Colonic mucosa (tissue), 4 donors: ENCODE data around the gene MUC2. TPM values are rescaled to one million over a fixed set of nuclear protein-coding genes. Genes with fewer than 3 reads are reported as not detected.

Experiments
- DNase-seq: peaks from one replicate; pipeline ENCODE4 v3.0.0-alpha.2; 2020
- H3K27ac ChIP-seq: fragments of 200-600 bp; one replicate; pipeline ENCODE4 v1.8.0; 2021
- H3K27me3 ChIP-seq: fragments of 200-600 bp; one replicate; pipeline ENCODE4 v1.8.0; 2021
- H3K36me3 ChIP-seq: fragments of 200-600 bp; one replicate; pipeline ENCODE4 v1.8.0; 2021
- H3K4me1 ChIP-seq: fragments of 200-600 bp; one replicate; pipeline ENCODE4 v1.8.0; 2021; ENCODE audit warnings: mild to moderate bottlenecking
- H3K4me3 ChIP-seq: fragments of 200-600 bp; one replicate; pipeline ENCODE4 v1.8.0; 2021
- H3K9ac ChIP-seq, 2 donors: one replicate each; pipeline ENCODE4 v1.7.0; 2013; ENCODE audit warnings: control low read depth in 2 of 2, low read depth in 2 of 2, low read length in 2 of 2
- H3K9me3 ChIP-seq: fragments of 200-600 bp; one replicate; pipeline ENCODE4 v1.8.0; 2021
- CTCF ChIP-seq: fragments of 200-600 bp; IDR thresholded peaks from one replicate; pipeline ENCODE4 v1.8.0; 2022; ENCODE audit warnings: antibody characterized with exemption, mild to moderate bottlenecking
- intact Hi-C: fragments of 100-400 bp; cut with DNase I; formaldehyde crosslinking; loops from one replicate; pipeline ENCODE4 v1.14.1; 2022
- total RNA-seq, 2 donors: library from RNA; stranded (reverse); fragmentation: NEBNext Ultra II Directional in 1 of 2; extraction: Animal tissue kit (Norgen Biotek cat#: 25700) in 1 of 2; gene quantifications; one replicate each; pipeline ENCODE4 v1.2.1, GENCODE V29; 2021
- donor health status: healthy.
- donor health status: DM: no; HTN: no; CAD: no.
- donor health status: DM: no; HTN: no; CAD: no.

Gene MUC2
- total RNA-seq, 2 donors from 2014 or later, result 1,230 to 1,438 TPM

- Histone ChIP-seq H3K27me3 (no peaks in the 10 kb centered on the region), H3K9me3 (no peaks in the 10 kb centered on the region), H3K36me3 (no peaks in the 10 kb centered on the region), H3K4me3 (no peak overlapping the region), H3K9ac (no peak overlapping the region), H3K27ac (no peak overlapping the region), H3K4me1 (no peaks in the 10 kb centered on the region)
- TF ChIP-seq CTCF, result no peak
- DNase-seq, result no peak
- intact Hi-C loops, result loop anchor here (10.0 kb wide), 1 partner anchor 394 kb away; no protein-coding TSS in a partner anchor
Observed at GRCh38 chr11:1120532-1121330, 46.1 kb downstream of the MUC2 start.

GRCh38 chr11:1121331-1121812, 46.7 kb downstream of the MUC2 start:
- H3K4me3 ChIP-seq, result no peak overlapping the region
- no peak overlapping the region for H3K9ac ChIP-seq
- no peaks in the 10 kb centered on the region for H3K9me3 ChIP-seq
- no peaks in the 10 kb centered on the region for H3K36me3 ChIP-seq
- TF ChIP-seq CTCF, result no peak
- intact Hi-C loops, result loop anchor here (10.0 kb wide), 1 partner anchor 393 kb away; no protein-coding TSS in a partner anchor
- H3K27ac ChIP-seq, result no peak overlapping the region
- no peaks in the 10 kb centered on the region for H3K4me1 ChIP-seq
- H3K27me3 ChIP-seq, result no peaks in the 10 kb centered on the region
- peak; percentile 16 for DNase-seq

- no peak for DNase-seq
- H3K27ac ChIP-seq, result no peak overlapping the region
Observed at GRCh38 chr11:1121813-1122663, 47.4 kb downstream of the MUC2 start.

GRCh38 chr11:1122664-1123002, 48.0 kb downstream of the MUC2 start:
- Histone ChIP-seq H3K27ac (no peak overlapping the region), H3K9ac (no peak overlapping the region), H3K9me3 (no peaks in the 10 kb centered on the region), H3K27me3 (no peaks in the 10 kb centered on the region), H3K4me3 (no peak overlapping the region), H3K4me1 (no peaks in the 10 kb centered on the region), H3K36me3 (no peaks in the 10 kb centered on the region)
- intact Hi-C loops, result loop anchor here (10.0 kb wide), 1 partner anchor 392 kb away; no protein-coding TSS in a partner anchor
- TF ChIP-seq CTCF, result no peak
- DNase-seq, result no peak

More at GRCh38 chr11:1121813-1122663, 47.4 kb downstream of the MUC2 start:
- H3K27me3 ChIP-seq, result no peaks in the 10 kb centered on the region
- no peak overlapping the region for H3K4me3 ChIP-seq
- no peaks in the 10 kb centered on the region for H3K9me3 ChIP-seq
- no peak overlapping the region for H3K9ac ChIP-seq
- no peaks in the 10 kb centered on the region for H3K4me1 ChIP-seq
- intact Hi-C loops, result loop anchor here (10.0 kb wide), 1 partner anchor 393 kb away; no protein-coding TSS in a partner anchor
- H3K36me3 ChIP-seq, result no peaks in the 10 kb centered on the region
- no peak for TF ChIP-seq CTCF

- TF ChIP-seq CTCF, result no peak
- no peaks in the 10 kb centered on the region for H3K9me3 ChIP-seq
- no peak overlapping the region for H3K9ac ChIP-seq
- no peak for DNase-seq
- no peak overlapping the region for H3K27ac ChIP-seq
- intact Hi-C loops, result loop anchor here (10.0 kb wide), 1 partner anchor 391 kb away; no protein-coding TSS in a partner anchor
- H3K27me3 ChIP-seq, result no peaks in the 10 kb centered on the region
- no peak overlapping the region for H3K4me3 ChIP-seq
- H3K4me1 ChIP-seq, result no peaks in the 10 kb centered on the region
- H3K36me3 ChIP-seq, result no peaks in the 10 kb centered on the region
Observed at GRCh38 chr11:1123970-1124369, 49.3 kb downstream of the MUC2 start.
